PC-3 (cell line): ENCODE measurements around the gene TNPO2. TPM values are rescaled to one million over a fixed set of nuclear protein-coding genes. Genes with fewer than 3 reads are reported as not detected.

ENCODE experiments used
- ATAC-seq: fragments of 200-7000 bp; cut with Tn5 transposase; 2 replicates; pipeline ENCODE4 v1.9.1; 2020; ENCODE audit warnings: mild to moderate bottlenecking, moderate library complexity
- BruUV-seq: library from RNA; stranded (reverse); fragments of 400-500 nt; replicated peaks from 2 replicates; lab custom pipeline; 2021; lab: Mats Ljungman, UMichigan
- CTCF ChIA-PET: fragments of 300-600 bp; sonication (Branson Sonifier 250); formaldehyde crosslinking; loops from one replicate; lab custom pipeline; 2022; ENCODE audit warnings: antibody characterized with exemption; lab: Charles Lee
- POLR2A ChIA-PET: fragments of 300-600 bp; sonication (Branson Sonifier 250); formaldehyde crosslinking; loops from one replicate; lab custom pipeline; 2022; ENCODE audit warnings: antibody characterized with exemption; ENCODE audit not compliant: unreplicated experiment; lab: Charles Lee
- DNase-seq: peaks from one replicate; pipeline ENCODE4 v3.0.0-alpha.2; 2015
- H2AFZ ChIP-seq: fragments of 300-600 bp; sonication (generic); 2 replicates; pipeline ENCODE4 v1.6.0; 2016; ENCODE audit warnings: antibody characterized with exemption, low read length
- H3F3A ChIP-seq: fragments of 300-600 bp; sonication (generic); one replicate; pipeline ENCODE4 v1.6.0; 2017; ENCODE audit warnings: antibody characterized with exemption, low read length, control low read depth, mild to moderate bottlenecking; ENCODE audit not compliant: unreplicated experiment
- H3K27ac ChIP-seq: fragments of 300-600 bp; sonication (generic); 2 replicates; pipeline ENCODE4 v1.5.1; 2016; ENCODE audit warnings: mild to moderate bottlenecking, low read length
- H3K27me3 ChIP-seq: fragments of 300-600 bp; sonication (generic); 2 replicates; pipeline ENCODE4 v1.6.1; 2016; ENCODE audit warnings: low read length, mixed read lengths
- H3K36me3 ChIP-seq: fragments of 300-600 bp; sonication (generic); 2 replicates; pipeline ENCODE4 v1.6.1; 2016; ENCODE audit warnings: low read depth, mixed run types, low read length, mixed read lengths
- H3K4me1 ChIP-seq: fragments of 300-600 bp; sonication (generic); 2 replicates; pipeline ENCODE4 v1.5.1; 2016; ENCODE audit warnings: low read length; ENCODE audit not compliant: insufficient read depth
- H3K4me2 ChIP-seq: fragments of 300-600 bp; sonication (generic); 2 replicates; pipeline ENCODE4 v1.6.0; 2016; ENCODE audit warnings: low read length
- H3K4me3 ChIP-seq: fragments of 300-600 bp; sonication (generic); 2 replicates; pipeline ENCODE4 v1.5.1; 2016; ENCODE audit warnings: mild to moderate bottlenecking, low read length, mixed read lengths
- H3K79me2 ChIP-seq: fragments of 300-600 bp; sonication (generic); 2 replicates; pipeline ENCODE4 v1.6.1; 2017; ENCODE audit warnings: low read length, mixed read lengths
- H3K9ac ChIP-seq: fragments of 300-600 bp; sonication (generic); 2 replicates; pipeline ENCODE4 v1.6.0; 2016; ENCODE audit warnings: mild to moderate bottlenecking, low read length
- H3K9me2 ChIP-seq: fragments of 300-600 bp; sonication (generic); replicated peaks from 2 replicates; pipeline ENCODE4 v1.6.1; 2016; ENCODE audit warnings: mixed run types, low read length, mixed read lengths
- H3K9me3 ChIP-seq: fragments of 300-600 bp; sonication (generic); 2 replicates; pipeline ENCODE4 v1.6.1; 2016; ENCODE audit warnings: low read length, mixed read lengths
- H4K20me1 ChIP-seq: fragments of 300-600 bp; sonication (generic); 2 replicates; pipeline ENCODE4 v1.6.1; 2016; ENCODE audit warnings: low read length, mixed read lengths
- CTCF ChIP-seq: fragments of 300-600 bp; sonication (generic); conservative IDR thresholded peaks from 2 replicates; pipeline ENCODE4 v1.5.1; 2017; ENCODE audit warnings: antibody characterized with exemption, low read depth, mild to moderate bottlenecking, low read length
- EZH2 ChIP-seq: fragments of 300-600 bp; sonication (generic); IDR thresholded peaks from one replicate; pipeline ENCODE4 v1.6.1; 2017; ENCODE audit warnings: antibody characterized with exemption, mild to moderate bottlenecking, low read length; ENCODE audit not compliant: unreplicated experiment
- EZH2phosphoT487 ChIP-seq: fragments of 300-600 bp; sonication (generic); IDR thresholded peaks from 2 replicates; pipeline ENCODE4 v1.6.1; 2018; ENCODE audit warnings: mild to moderate bottlenecking, antibody characterized with exemption, low read length, borderline replicate concordance
- intact Hi-C: fragments of 100-400 bp; cut with micrococcal nuclease; formaldehyde crosslinking; loops from 2 replicates; pipeline ENCODE4 v1.9.0; 2023
- total RNA-seq: library from RNA; depleted of rRNA; stranded (reverse); fragments of >200 nt; gene quantifications from 2 replicates; pipeline ENCODE4 v1.2.3, GENCODE V29; 2014

Gene TNPO2
- total RNA-seq, 1 experiment from 2014 or later = 50.6 TPM

DNA sequence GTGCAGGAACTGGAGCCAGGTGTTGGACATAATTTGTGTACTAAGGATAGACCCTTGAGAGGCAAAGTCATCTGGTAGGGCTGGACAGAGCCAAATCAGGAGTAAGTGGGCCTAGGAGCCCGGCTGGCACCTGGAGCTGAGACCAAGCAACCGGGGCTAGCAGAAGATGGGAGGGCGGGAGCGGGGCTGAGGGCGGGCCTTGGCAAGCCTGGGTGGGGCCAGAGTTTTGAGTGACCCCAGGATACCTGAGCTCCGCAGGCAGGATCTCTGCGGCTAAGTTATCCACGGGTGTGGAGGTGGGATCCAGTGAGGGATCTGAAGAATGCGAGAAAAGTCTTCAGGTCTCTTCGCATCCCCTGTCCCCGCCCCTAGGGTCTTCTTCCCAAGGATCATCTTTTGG lies 43.4 kb upstream of the TNPO2 start:
- no TSS peak for BruUV-seq
- Histone ChIP-seq H3K9me3 (no peaks in the 10 kb centered on the region), H4K20me1 (no peaks in the 10 kb centered on the region), H3K79me2 (no peaks in the 10 kb centered on the region), H3K9ac (no peak overlapping the region), H3K9me2 (no peaks in the 10 kb centered on the region), H3K36me3 (peaks cover 20% of the 10 kb centered on the region), H3K4me2 (no peak overlapping the region), H3K27me3 (no peaks in the 10 kb centered on the region), H3K27ac (no peak overlapping the region), H3K4me3 (no peak overlapping the region), H3F3A (no peaks in the 10 kb centered on the region), H2AFZ (no peak overlapping the region), H3K4me1 (no peaks in the 10 kb centered on the region)
- no peak for DNase-seq
- POLR2A ChIA-PET = interaction anchor here (0.6 kb wide), 1 partner anchor 9 kb away, joined by 6 read pairs; no protein-coding TSS in a partner anchor
- no peak for ATAC-seq
- CTCF ChIA-PET = interaction anchor here (0.6 to 1.2 kb wide), 2 partner anchors 31 to 72 kb away, joined by 3 read pairs; no protein-coding TSS in a partner anchor
- TF ChIP-seq EZH2 (no peak), EZH2phosphoT487 (no peak), CTCF (no peak)
- intact Hi-C loops = no loop called here

GRCh38 chr19:12766051-12766521 lies 42.4 kb upstream of the TNPO2 start:
- H3F3A ChIP-seq = no peaks in the 10 kb centered on the region
- TF ChIP-seq EZH2phosphoT487 (no peak), CTCF (peak; percentile 81)
- intact Hi-C loops = no loop called here
- DNase-seq (peak; percentile 79), ATAC-seq (peak; percentile 92)
- H3K27ac ChIP-seq = no peak overlapping the region
- H3K4me2 ChIP-seq = peak overlapping the region; percentile 92
- no peaks in the 10 kb centered on the region for H3K9me3 ChIP-seq
- H3K36me3 ChIP-seq = peaks cover 20% of the 10 kb centered on the region
- no peaks in the 10 kb centered on the region for H3K4me1 ChIP-seq
- no peak overlapping the region for H3K9ac ChIP-seq
- H3K27me3 ChIP-seq = no peaks in the 10 kb centered on the region
- no TSS peak for BruUV-seq
- peak overlapping the region; percentile 66; the same call in 1 of the 2 replicates for H2AFZ ChIP-seq
- ChIA-PET POLR2A (interaction anchor here (0.6 to 1.1 kb wide), 2 partner anchors 27 to 34 kb away, joined by 3 to 4 read pairs; no protein-coding TSS in a partner anchor), CTCF (interaction anchor here (0.5 to 1.2 kb wide), 7 partner anchors 9 to 85 kb away, joined by 3 to 12 read pairs (median 4); no protein-coding TSS in a partner anchor)
- H3K9me2 ChIP-seq = no peaks in the 10 kb centered on the region
- peak overlapping the region; percentile 67 for H3K4me3 ChIP-seq
- no peaks in the 10 kb centered on the region for H3K79me2 ChIP-seq
- no peaks in the 10 kb centered on the region for H4K20me1 ChIP-seq

DNA sequence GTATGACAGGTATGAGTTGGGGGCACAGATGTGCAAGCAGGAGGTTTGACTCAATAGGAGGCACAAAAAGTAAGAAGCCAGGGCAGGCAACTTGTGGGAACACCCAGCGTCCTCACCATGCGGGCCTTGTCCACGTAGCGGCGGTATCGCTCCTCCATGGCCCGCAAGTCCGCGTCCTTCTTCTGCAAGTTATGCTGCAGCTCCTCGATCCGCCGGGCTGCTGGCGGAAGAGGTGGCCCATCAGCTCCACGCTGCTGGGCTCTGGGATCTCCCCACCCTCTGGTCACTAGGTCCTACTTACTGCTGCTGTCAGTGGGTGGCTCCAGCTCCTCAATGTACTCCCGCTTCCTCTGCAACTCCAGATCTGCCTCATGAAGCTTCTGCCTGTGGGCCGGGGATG lies 41.0 kb upstream of the TNPO2 start:
- Histone ChIP-seq H3K27me3 (no peaks in the 10 kb centered on the region), H2AFZ (no peak overlapping the region), H3K36me3 (peaks cover 13% of the 10 kb centered on the region), H3K79me2 (no peaks in the 10 kb centered on the region), H4K20me1 (no peaks in the 10 kb centered on the region), H3K9ac (no peak overlapping the region), H3K4me2 (no peak overlapping the region), H3F3A (no peaks in the 10 kb centered on the region), H3K4me1 (no peaks in the 10 kb centered on the region), H3K9me3 (no peaks in the 10 kb centered on the region), H3K9me2 (no peaks in the 10 kb centered on the region), H3K4me3 (no peak overlapping the region), H3K27ac (no peak overlapping the region)
- ChIA-PET POLR2A (no interaction called here), CTCF (interaction anchor here (0.6 to 0.7 kb wide), 2 partner anchors 9 to 27 kb away, joined by 3 to 8 read pairs; no protein-coding TSS in a partner anchor)
- DNase-seq = no peak
- BruUV-seq = no TSS peak
- TF ChIP-seq EZH2 (no peak), CTCF (no peak), EZH2phosphoT487 (no peak)
- intact Hi-C loops = loop anchor here (5.0 kb wide), 1 partner anchor 83 kb away; no protein-coding TSS in a partner anchor
- no peak for ATAC-seq
